GM18870 (cell line): ENCODE measurements around the gene VAMP5.
A peak's percentile ranks its signal among the peaks of the same experiment; 100 is the strongest.
"Not testable (repeated sequence)": the region's sequence is repeated elsewhere in the genome, so short reads cannot be mapped to it uniquely, and the experiment has no call there.

Experiments
- ATAC-seq: cut with Tn5 transposase; IDR thresholded peaks from one replicate; pipeline ENCODE4 v1.9.1; 2021; ENCODE audit warnings: moderate library complexity; ENCODE audit not compliant: unreplicated experiment

VAMP5 gene

DNA sequence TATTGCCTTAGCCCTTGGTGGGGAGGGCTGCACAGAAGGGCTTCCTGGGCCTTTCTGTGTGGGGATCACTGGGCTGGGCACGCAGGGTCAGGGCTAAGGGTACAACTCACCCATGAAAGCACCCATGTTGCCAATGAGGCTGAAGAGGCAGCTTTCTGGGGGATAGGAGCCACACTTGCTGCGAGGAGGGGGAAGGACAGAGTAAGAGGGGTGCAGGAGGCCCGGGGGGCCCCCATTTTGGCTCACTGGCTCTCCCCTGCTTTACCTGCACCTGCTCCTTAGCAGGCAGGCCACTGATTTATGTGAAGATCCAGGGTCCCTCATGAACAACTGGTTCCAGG lies 16.0 kb downstream of the VAMP5 start:
- ATAC-seq: no peak

- ATAC-seq: no peak
These were observed 16.9 kb downstream of the VAMP5 start for GRCh38 chr2:85600951-85601770.

- ATAC-seq: peak; percentile 24
These were observed 17.7 kb downstream of the VAMP5 start for GRCh38 chr2:85601771-85602475.

DNA sequence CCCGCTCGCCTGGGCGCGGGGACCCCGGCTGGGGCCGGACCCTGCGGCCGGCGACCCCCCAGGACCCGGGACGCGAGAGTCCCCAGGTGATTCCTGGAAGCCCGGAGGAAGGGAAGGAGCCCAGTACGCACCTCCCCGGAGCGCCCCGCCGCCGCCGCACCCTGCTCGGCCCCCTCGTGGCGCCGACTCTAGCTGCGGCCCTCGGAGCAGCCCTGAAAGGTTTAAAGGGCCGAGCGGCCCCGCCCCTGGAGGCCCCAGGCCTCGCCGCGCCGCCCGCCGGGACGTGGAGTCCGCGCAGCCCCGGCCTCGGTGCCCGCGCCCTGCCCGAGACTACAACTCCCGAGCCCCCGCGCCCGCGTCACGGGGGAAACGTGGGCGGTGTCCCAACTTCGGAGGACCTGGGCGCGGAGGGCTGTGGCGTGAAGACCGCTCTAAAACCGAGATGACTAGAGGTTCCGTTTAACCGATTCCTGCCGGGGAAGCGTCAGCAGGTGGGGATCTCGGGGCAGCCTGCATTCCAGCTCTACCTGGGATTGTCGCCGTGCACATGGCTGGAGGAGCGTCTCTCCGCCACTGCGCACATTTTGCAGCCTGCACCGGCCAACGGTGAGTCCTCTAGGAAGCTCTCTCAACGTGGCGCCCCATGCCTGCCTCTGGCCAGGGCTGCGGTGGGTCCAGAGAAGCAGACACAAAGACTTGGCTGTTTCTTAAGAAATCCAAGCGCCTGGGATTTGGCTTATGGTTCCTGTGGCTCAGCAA lies 18.4 kb downstream of the VAMP5 start, which contains the start of gene TMEM150A:
Gene TMEM150A (minus strand): TSS at position 223 of the 759 bp plus-strand sequence. CDS start 750 bp downstream, outside the sequence.
- ATAC-seq: peak; percentile 72

GRCh38 chr2:85604133-85604444 lies 19.9 kb downstream of the VAMP5 start:
- not testable (repeated sequence) for ATAC-seq

- ATAC-seq: no peak
These were observed 20.5 kb downstream of the VAMP5 start for GRCh38 chr2:85604568-85605339.

DNA sequence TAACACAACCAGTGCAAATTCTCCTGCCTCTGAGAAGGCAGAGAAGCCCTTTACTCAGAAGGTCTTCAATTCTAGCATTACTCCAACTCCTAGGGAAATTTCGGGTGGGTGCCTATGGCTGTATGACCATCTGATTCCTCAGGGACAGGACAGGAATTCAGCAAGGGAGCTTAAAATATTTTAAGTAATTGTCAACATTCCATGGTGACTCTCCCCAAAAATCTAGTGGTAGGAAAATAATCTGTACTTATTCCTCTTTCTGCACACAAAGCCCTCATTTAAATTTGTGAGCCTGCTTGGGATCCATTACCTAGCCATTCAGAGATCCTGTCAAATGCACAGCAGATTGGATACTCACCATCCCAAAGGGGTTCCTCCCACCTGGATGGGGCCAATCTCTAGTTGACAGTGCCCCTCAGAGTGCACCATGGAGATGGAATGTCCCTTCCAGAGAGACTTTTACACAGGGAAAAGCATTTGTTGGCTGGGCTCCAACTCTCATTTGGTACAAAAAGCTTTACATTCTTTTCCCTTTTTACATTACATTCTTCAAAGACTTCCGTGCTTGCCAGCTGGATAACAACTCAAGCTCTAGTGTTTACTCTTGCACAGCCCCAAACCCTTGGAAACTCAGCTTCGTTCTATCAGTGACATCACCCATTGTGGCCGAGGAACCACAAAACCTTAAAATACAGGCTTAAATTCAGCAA lies 21.3 kb downstream of the VAMP5 start:
- ATAC-seq: no peak

DNA sequence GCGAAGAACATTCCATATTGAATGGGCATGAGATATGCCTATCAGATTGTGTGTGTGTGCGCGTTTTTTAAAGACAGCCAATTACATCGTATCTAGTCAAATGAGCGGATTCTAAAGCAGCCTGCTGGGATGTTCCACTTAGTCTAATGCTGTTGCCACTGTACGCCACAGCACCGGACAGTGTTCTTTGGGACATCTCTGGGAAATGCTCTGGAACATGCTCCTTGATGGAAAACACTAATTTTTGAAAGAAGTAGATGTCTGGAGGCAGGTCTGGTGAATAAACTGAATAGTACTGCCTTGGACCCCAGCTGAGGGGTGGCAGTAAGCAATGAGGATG lies 21.9 kb downstream of the VAMP5 start:
- no peak for ATAC-seq

GRCh38 chr2:85607268-85608215 lies 23.3 kb downstream of the VAMP5 start:
- ATAC-seq: no peak

DNA sequence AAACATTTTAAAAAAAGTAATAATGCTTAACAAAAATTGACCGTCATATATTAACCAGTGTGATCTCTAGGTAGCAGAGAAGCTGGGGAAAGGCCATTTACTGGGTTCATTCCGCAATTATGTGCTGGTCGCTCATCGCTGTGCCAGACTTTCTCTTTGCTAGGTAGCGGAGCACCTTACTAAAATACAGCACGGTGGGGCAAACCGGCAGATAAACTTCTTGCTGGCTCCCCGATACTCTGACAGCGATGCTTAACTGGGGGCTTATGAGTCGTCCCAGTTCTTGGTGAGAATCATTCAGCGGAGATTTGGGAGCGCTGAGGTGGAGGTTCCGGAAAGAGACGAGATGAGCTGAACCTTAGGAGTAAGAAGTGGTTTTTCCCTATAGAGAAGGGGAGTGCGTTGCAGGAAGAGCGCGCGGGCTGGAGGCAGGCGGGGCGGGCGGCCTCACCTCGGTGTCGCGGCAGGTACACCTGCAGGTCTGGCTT lies 27.0 kb downstream of the VAMP5 start:
- ATAC-seq: no peak

DNA sequence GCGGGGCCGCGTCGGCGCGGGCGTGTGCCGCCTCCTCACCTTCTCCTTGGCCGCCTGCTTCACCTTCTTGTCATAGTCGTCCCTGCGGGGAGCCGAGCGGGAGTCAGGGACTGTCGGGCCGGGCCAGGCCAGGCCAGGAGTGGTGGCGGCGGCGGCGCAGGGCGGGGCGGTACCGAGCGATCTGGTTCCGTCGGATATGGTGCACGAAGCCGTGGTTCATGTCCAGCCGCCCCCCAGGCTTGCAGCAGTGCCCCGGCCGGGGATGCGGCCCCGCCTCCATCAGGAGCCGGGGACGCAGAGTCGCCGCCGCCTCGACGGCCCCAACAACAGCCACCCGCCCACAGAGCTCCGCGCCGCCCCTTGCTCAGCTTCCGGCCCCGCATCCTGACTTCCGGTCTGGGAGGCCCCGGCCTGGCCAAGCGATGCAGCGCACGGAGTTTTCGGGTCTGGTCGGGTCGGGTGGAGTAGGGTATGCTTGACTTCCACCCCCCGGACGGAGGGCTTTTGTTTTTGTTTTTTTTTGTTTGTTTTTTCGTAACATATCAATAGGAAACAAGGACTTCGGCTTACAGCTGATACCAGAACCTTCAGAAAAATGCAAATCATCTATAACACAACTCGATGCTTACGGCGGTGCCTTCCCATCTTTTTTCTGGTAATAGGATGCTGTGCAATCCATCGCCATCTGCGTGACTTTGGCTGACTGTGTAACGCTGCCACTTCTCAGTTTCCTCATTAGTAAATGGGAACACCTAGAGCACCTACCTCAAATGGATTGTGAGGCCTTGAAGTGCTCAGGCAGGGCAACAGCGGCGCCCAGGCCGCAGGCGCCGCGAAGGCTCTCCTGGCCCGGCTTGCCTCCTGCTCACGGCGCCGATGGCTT lies 27.7 kb downstream of the VAMP5 start, which contains the start of gene C2orf68:
Gene C2orf68 (minus strand): TSS at position 362 of the 883 bp plus-strand sequence. CDS start 82 bp downstream, at position 280.
- peak; percentile 59 for ATAC-seq

- no peak for ATAC-seq
These were observed 29.7 kb downstream of the VAMP5 start for GRCh38 chr2:85613717-85614515.

GRCh38 chr2:85614757-85615156 lies 30.5 kb downstream of the VAMP5 start:
- not testable (repeated sequence) for ATAC-seq

GRCh38 chr2:85615413-85615728 lies 31.1 kb downstream of the VAMP5 start:
- ATAC-seq: no peak

- ATAC-seq: not testable (repeated sequence)
These were observed 33.5 kb downstream of the VAMP5 start for GRCh38 chr2:85617723-85618122.

DNA sequence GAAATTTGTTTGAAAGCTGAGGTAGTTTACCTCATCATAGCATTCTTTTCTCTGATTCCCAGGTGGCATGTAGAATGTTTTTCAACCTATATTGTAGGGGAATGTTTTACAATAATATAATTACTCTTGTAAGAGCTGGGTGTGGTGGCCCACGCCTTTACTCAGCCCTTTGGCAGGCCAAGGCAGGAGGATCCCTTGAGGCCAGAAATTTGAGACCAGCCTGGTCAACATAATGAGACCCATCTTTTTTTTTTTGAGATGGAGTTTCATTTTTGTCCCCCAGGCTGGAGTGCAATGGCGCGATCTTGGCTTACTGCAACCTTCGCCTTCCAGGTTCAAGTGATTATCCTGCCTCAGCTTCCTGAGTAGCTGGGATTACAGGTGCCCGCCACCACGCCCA lies 35.4 kb downstream of the VAMP5 start:
- ATAC-seq: no peak

- no peak for ATAC-seq
These were observed 37.1 kb downstream of the VAMP5 start for GRCh38 chr2:85621338-85621737.
